Measurements from ENCODE around the gene SLC17A6.

DNA sequence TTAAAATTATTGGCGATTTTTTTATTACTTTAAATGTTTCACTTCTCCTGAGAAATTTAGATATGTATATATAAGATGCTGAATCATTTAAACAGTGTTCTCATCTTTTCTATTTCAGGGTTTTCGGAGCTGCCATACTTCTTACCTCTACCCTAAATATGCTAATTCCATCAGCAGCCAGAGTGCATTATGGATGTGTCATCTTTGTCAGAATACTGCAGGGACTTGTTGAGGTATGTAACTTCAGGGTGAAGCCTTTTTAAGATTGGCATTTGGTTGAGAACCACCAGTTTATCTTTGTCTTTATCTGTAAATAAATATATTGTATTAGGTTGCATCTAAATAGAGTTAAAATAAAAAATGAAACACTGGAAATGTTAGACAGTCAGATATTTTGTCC lies 21.1 kb downstream of the SLC17A6 start:
- TF ChIP-seq, protein P1, sequence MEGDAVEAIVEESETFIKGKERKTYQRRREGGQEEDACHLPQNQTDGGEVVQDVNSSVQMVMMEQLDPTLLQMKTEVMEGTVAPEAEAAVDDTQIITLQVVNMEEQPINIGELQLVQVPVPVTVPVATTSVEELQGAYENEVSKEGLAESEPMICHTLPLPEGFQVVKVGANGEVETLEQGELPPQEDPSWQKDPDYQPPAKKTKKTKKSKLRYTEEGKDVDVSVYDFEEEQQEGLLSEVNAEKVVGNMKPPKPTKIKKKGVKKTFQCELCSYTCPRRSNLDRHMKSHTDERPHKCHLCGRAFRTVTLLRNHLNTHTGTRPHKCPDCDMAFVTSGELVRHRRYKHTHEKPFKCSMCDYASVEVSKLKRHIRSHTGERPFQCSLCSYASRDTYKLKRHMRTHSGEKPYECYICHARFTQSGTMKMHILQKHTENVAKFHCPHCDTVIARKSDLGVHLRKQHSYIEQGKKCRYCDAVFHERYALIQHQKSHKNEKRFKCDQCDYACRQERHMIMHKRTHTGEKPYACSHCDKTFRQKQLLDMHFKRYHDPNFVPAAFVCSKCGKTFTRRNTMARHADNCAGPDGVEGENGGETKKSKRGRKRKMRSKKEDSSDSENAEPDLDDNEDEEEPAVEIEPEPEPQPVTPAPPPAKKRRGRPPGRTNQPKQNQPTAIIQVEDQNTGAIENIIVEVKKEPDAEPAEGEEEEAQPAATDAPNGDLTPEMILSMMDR (IDR thresholded peaks at IDR 0.05): no peak
- no peak for TF ChIP-seq EZH2 (IDR thresholded peaks at IDR 0.05; ENCODE audit: borderline replicate concordance, insufficient read depth, low read depth, low read length, poor library complexity, severe bottlenecking)
